Liver (tissue), 9 donors: ENCODE data around the gene UTS2R. TPM values are rescaled to one million over a fixed set of nuclear protein-coding genes. Genes with fewer than 3 reads are reported as not detected.

ENCODE experiments used
- DNase-seq: peaks from one replicate; pipeline ENCODE4 v3.0.0-alpha.2; 2017; ENCODE audit warnings: low spot score
- H3K27ac ChIP-seq, 2 donors: one replicate each; pipeline ENCODE4 v1.7.0; 2013; ENCODE audit warnings: inconsistent platforms in 2 of 2, low read length in 2 of 2, control low read depth in 1 of 2, low read depth in 1 of 2, mild to moderate bottlenecking in 1 of 2
- H3K27me3 ChIP-seq, 4 donors: one replicate each; pipeline versions ENCODE4 v1.6.1 to v1.7.0; 2013; ENCODE audit warnings: low read length in 3 of 4, inconsistent platforms in 1 of 4, mild to moderate bottlenecking in 1 of 4, moderate library complexity in 1 of 4; ENCODE audit not compliant: control insufficient read depth in 4 of 4, insufficient read depth in 4 of 4
- H3K36me3 ChIP-seq, 4 donors: one replicate each; pipeline versions ENCODE4 v1.6.1 to v1.7.0; 2013; ENCODE audit warnings: low read length in 3 of 4, mild to moderate bottlenecking in 3 of 4, low read depth in 1 of 4, moderate library complexity in 1 of 4; ENCODE audit not compliant: control insufficient read depth in 4 of 4, insufficient read depth in 3 of 4
- H3K4me1 ChIP-seq, 4 donors: one replicate each; pipeline versions ENCODE4 v1.6.1 to v1.7.0; 2013; ENCODE audit warnings: low read length in 3 of 4, mild to moderate bottlenecking in 3 of 4, moderate library complexity in 1 of 4; ENCODE audit not compliant: control insufficient read depth in 4 of 4, insufficient read depth in 4 of 4
- H3K4me3 ChIP-seq, 3 donors: one replicate each; pipeline versions ENCODE4 v1.6.1 to v1.7.0; 2013; ENCODE audit warnings: low read length in 3 of 3, control low read depth in 1 of 3, low read depth in 1 of 3, mild to moderate bottlenecking in 1 of 3
- H3K9ac ChIP-seq, 2 donors: one replicate each; pipeline ENCODE4 v1.7.0; 2013; ENCODE audit warnings: low read length in 2 of 2, mild to moderate bottlenecking in 2 of 2, moderate library complexity in 2 of 2, control low read depth in 1 of 2, low read depth in 1 of 2
- H3K9me3 ChIP-seq, 4 donors: one replicate each; pipeline versions ENCODE4 v1.6.1 to v1.7.0; 2013; ENCODE audit warnings: low read length in 3 of 4; ENCODE audit not compliant: control insufficient read depth in 4 of 4
- EGR1 ChIP-seq, 2 donors: IDR thresholded peaks; 2 replicates each; pipeline ENCODE4 v1.6.1; 2016 to 2018; ENCODE audit warnings: antibody characterized with exemption in 2 of 2, low read depth in 2 of 2
- FOXA1 ChIP-seq: IDR thresholded peaks from 2 replicates; pipeline ENCODE4 v1.6.1; 2016; ENCODE audit warnings: antibody characterized with exemption
- FOXA2 ChIP-seq: IDR thresholded peaks from 2 replicates; pipeline ENCODE4 v1.6.1; 2016; ENCODE audit warnings: antibody characterized with exemption
- GABPA ChIP-seq, 2 donors: IDR thresholded peaks in 1 of 2; conservative IDR thresholded peaks in 1 of 2; 2 replicates each; pipeline ENCODE4 v1.6.1; 2016; ENCODE audit warnings: antibody characterized with exemption in 2 of 2, mild to moderate bottlenecking in 1 of 2, moderate library complexity in 1 of 2
- HNF4A ChIP-seq, 2 donors: conservative IDR thresholded peaks; 2 replicates each; pipeline ENCODE4 v1.6.1; 2016; ENCODE audit warnings: antibody characterized with exemption in 2 of 2, mild to moderate bottlenecking in 2 of 2
- HNF4G ChIP-seq: IDR thresholded peaks from 2 replicates; pipeline ENCODE4 v1.6.1; 2016; ENCODE audit warnings: antibody characterized with exemption
- JUND ChIP-seq, 2 donors: IDR thresholded peaks; 2 replicates each; pipeline ENCODE4 v1.6.1; 2016; ENCODE audit warnings: antibody characterized with exemption in 2 of 2
- NR2F2 ChIP-seq: IDR thresholded peaks from 2 replicates; pipeline ENCODE4 v1.6.1; 2016; ENCODE audit warnings: antibody characterized with exemption
- RAD21 ChIP-seq, 2 donors: IDR thresholded peaks; 2 replicates each; pipeline ENCODE4 v1.6.1; 2016; ENCODE audit warnings: antibody characterized with exemption in 2 of 2, mild to moderate bottlenecking in 2 of 2
- REST ChIP-seq: IDR thresholded peaks from 2 replicates; pipeline ENCODE4 v1.6.1; 2016; ENCODE audit warnings: antibody characterized with exemption, mild to moderate bottlenecking
- RXRA ChIP-seq, 2 donors: IDR thresholded peaks; 2 replicates each; pipeline ENCODE4 v1.6.1; 2017 to 2018; ENCODE audit warnings: antibody characterized with exemption in 2 of 2, mild to moderate bottlenecking in 1 of 2
- SP1 ChIP-seq: IDR thresholded peaks from 2 replicates; pipeline ENCODE4 v1.6.1; 2018; ENCODE audit warnings: antibody characterized with exemption, mild to moderate bottlenecking
- TAF1 ChIP-seq: conservative IDR thresholded peaks from 2 replicates; pipeline ENCODE4 v1.6.1; 2016; ENCODE audit warnings: antibody characterized with exemption, mild to moderate bottlenecking
- YY1 ChIP-seq: IDR thresholded peaks from 2 replicates; pipeline ENCODE4 v1.6.1; 2016; ENCODE audit warnings: antibody characterized with exemption, mild to moderate bottlenecking
- WGBS: extraction: QIAGEN DNeasy Blood & Tissue Kit; methylation state at CpG from one replicate; pipeline ENCODE4 v1.1.7; 2013; 5-methylcytosine and 5-hydroxymethylcytosine counted together
- polyA plus RNA-seq, 2 donors: library from polyadenylated mRNA; stranded (reverse) in 1 of 2; unstranded in 1 of 2; fragments of 200-250 nt in 1 of 2; fragments of >200 nt in 1 of 2; fragmentation: Nextera tagmentation in 1 of 2; extraction: Ambion mirVana in 1 of 2; gene quantifications; one replicate each; pipeline versions ENCODE4 v1.2.1 to v1.2.3, GENCODE V29; 2013 to 2015
- total RNA-seq, 2 donors: library from RNA; depleted of rRNA; stranded (reverse); fragments of >200 nt; gene quantifications; one replicate each; pipeline ENCODE4 v1.2.3, GENCODE V29; 2014
- TF ChIP-seq, protein P1 (sequence below): IDR thresholded peaks from 2 replicates; pipeline ENCODE4 v1.6.1; 2016; ENCODE audit warnings: antibody characterized with exemption
- TF ChIP-seq, protein P2 (sequence below): IDR thresholded peaks from 2 replicates; pipeline ENCODE4 v1.6.1; 2016; ENCODE audit warnings: antibody characterized with exemption
- TF ChIP-seq, protein P3 (sequence below): fragments of 150-350 bp; IDR thresholded peaks from 2 replicates; pipeline ENCODE4 v1.5.1; 2017; ENCODE audit warnings: improper control_type of control experiment, low read depth, low read length; ENCODE audit not compliant: missing input control
- TF ChIP-seq, protein P4 (sequence below): IDR thresholded peaks from 2 replicates; pipeline ENCODE4 v1.6.1; 2016; ENCODE audit warnings: antibody characterized with exemption
- donor health status: healthy.
- donor health status: healthy.
- donor health status: healthy.
- donor health status: healthy.
- donor health status: healthy.

The UTS2R gene
- total and polyA plus RNA-seq, 4 donors: not detected

- H3K27ac ChIP-seq: no peak overlapping the region
- no peak for DNase-seq
- TF ChIP-seq JUND (IDR thresholded peaks at IDR 0.05) (no peak), NR2F2 (no peak), HNF4G (no peak), RAD21 (IDR thresholded peaks at IDR 0.05) (no peak), YY1 (no peak), EGR1 (IDR thresholded peaks at IDR 0.05; ENCODE audit: low read depth in 2 of 2) (no peak), SP1 (no peak), RXRA (IDR thresholded peaks at IDR 0.05) (no peak), FOXA1 (no peak), HNF4A (conservative IDR thresholded peaks at IDR 0.05) (no peak), GABPA (IDR thresholded peaks at IDR 0.05 in 1 of 2, conservative IDR thresholded peaks at IDR 0.05 in 1 of 2) (no peak), REST (no peak), FOXA2 (no peak), TAF1 (no peak)
- TF ChIP-seq, protein P1, sequence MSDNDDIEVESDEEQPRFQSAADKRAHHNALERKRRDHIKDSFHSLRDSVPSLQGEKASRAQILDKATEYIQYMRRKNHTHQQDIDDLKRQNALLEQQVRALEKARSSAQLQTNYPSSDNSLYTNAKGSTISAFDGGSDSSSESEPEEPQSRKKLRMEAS: no peak
- TF ChIP-seq, protein P2, sequence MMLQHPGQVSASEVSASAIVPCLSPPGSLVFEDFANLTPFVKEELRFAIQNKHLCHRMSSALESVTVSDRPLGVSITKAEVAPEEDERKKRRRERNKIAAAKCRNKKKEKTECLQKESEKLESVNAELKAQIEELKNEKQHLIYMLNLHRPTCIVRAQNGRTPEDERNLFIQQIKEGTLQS: no peak
- TF ChIP-seq, protein P3, sequence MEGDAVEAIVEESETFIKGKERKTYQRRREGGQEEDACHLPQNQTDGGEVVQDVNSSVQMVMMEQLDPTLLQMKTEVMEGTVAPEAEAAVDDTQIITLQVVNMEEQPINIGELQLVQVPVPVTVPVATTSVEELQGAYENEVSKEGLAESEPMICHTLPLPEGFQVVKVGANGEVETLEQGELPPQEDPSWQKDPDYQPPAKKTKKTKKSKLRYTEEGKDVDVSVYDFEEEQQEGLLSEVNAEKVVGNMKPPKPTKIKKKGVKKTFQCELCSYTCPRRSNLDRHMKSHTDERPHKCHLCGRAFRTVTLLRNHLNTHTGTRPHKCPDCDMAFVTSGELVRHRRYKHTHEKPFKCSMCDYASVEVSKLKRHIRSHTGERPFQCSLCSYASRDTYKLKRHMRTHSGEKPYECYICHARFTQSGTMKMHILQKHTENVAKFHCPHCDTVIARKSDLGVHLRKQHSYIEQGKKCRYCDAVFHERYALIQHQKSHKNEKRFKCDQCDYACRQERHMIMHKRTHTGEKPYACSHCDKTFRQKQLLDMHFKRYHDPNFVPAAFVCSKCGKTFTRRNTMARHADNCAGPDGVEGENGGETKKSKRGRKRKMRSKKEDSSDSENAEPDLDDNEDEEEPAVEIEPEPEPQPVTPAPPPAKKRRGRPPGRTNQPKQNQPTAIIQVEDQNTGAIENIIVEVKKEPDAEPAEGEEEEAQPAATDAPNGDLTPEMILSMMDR: no peak
- TF ChIP-seq, protein P4, sequence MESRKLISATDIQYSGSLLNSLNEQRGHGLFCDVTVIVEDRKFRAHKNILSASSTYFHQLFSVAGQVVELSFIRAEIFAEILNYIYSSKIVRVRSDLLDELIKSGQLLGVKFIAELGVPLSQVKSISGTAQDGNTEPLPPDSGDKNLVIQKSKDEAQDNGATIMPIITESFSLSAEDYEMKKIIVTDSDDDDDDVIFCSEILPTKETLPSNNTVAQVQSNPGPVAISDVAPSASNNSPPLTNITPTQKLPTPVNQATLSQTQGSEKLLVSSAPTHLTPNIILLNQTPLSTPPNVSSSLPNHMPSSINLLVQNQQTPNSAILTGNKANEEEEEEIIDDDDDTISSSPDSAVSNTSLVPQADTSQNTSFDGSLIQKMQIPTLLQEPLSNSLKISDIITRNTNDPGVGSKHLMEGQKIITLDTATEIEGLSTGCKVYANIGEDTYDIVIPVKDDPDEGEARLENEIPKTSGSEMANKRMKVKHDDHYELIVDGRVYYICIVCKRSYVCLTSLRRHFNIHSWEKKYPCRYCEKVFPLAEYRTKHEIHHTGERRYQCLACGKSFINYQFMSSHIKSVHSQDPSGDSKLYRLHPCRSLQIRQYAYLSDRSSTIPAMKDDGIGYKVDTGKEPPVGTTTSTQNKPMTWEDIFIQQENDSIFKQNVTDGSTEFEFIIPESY: no peak
- 91% methylated on average over 6 of the region's 6 CpGs for WGBS
- H3K4me1 ChIP-seq: peaks cover 2 to 34% (median 27%) of the 10 kb centered on the region in 4 donors
- H3K9ac ChIP-seq: no peak overlapping the region
- H3K36me3 ChIP-seq: peaks cover 0 to 2% (median 0%) of the 10 kb centered on the region in 4 donors
- no peak overlapping the region for H3K4me3 ChIP-seq
- no peaks in the 10 kb centered on the region for H3K27me3 ChIP-seq
- H3K9me3 ChIP-seq: no peaks in the 10 kb centered on the region
Observed at GRCh38 chr17:82416771-82417170, 45.2 kb downstream of the UTS2R start.
